IPS-15b (cell line): ENCODE results near the gene SYNDIG1.

Source experiments
- H3K27me3 ChIP-seq: one replicate; pipeline ENCODE4 v1.6.1; 2013; ENCODE audit warnings: low read length; ENCODE audit not compliant: control insufficient read depth, insufficient read depth
- H3K36me3 ChIP-seq: one replicate; pipeline ENCODE4 v1.6.1; 2013; ENCODE audit warnings: low read length; ENCODE audit not compliant: control insufficient read depth, insufficient read depth
- H3K4me1 ChIP-seq: one replicate; pipeline ENCODE4 v1.6.1; 2013; ENCODE audit warnings: mild to moderate bottlenecking, low read length; ENCODE audit not compliant: control insufficient read depth, insufficient read depth
- H3K4me3 ChIP-seq: one replicate; pipeline ENCODE4 v1.5.1; 2013; ENCODE audit warnings: low read depth, low read length
- H3K9ac ChIP-seq: one replicate; pipeline ENCODE4 v1.6.1; 2013; ENCODE audit warnings: low read depth, mild to moderate bottlenecking, low read length
- H3K9me3 ChIP-seq: one replicate; pipeline ENCODE4 v1.6.1; 2013; ENCODE audit warnings: mild to moderate bottlenecking, low read length; ENCODE audit not compliant: control insufficient read depth, insufficient read depth

The SYNDIG1 gene

GRCh38 chr20:24578567-24579415, 109.4 kb downstream of the SYNDIG1 start:
- H3K4me3 ChIP-seq, result no peak overlapping the region
- no peaks in the 10 kb centered on the region for H3K4me1 ChIP-seq
- H3K9ac ChIP-seq, result no peak overlapping the region
- H3K27me3 ChIP-seq, result no peaks in the 10 kb centered on the region
- peaks cover 2% of the 10 kb centered on the region for H3K36me3 ChIP-seq
- no peaks in the 10 kb centered on the region for H3K9me3 ChIP-seq

GRCh38 chr20:24579475-24579874, 110.0 kb downstream of the SYNDIG1 start:
- H3K4me1 ChIP-seq, result no peaks in the 10 kb centered on the region
- no peak overlapping the region for H3K9ac ChIP-seq
- no peak overlapping the region for H3K4me3 ChIP-seq
- H3K9me3 ChIP-seq, result no peaks in the 10 kb centered on the region
- peaks cover 2% of the 10 kb centered on the region for H3K36me3 ChIP-seq
- no peaks in the 10 kb centered on the region for H3K27me3 ChIP-seq

- Histone ChIP-seq H3K36me3 (peaks cover 2% of the 10 kb centered on the region), H3K9ac (no peak overlapping the region), H3K4me1 (no peaks in the 10 kb centered on the region), H3K9me3 (no peaks in the 10 kb centered on the region), H3K4me3 (no peak overlapping the region), H3K27me3 (no peaks in the 10 kb centered on the region)
These were observed 110.6 kb downstream of the SYNDIG1 start for GRCh38 chr20:24580006-24580405.

GRCh38 chr20:24580855-24581254, 111.4 kb downstream of the SYNDIG1 start:
- Histone ChIP-seq H3K9me3 (no peaks in the 10 kb centered on the region), H3K4me1 (no peaks in the 10 kb centered on the region), H3K27me3 (no peaks in the 10 kb centered on the region), H3K9ac (no peak overlapping the region), H3K4me3 (no peak overlapping the region), H3K36me3 (peaks cover 2% of the 10 kb centered on the region)

GRCh38 chr20:24581443-24582170, 112.2 kb downstream of the SYNDIG1 start:
- Histone ChIP-seq H3K36me3 (peaks cover 2% of the 10 kb centered on the region), H3K9me3 (no peaks in the 10 kb centered on the region), H3K4me1 (no peaks in the 10 kb centered on the region), H3K4me3 (no peak overlapping the region), H3K27me3 (no peaks in the 10 kb centered on the region), H3K9ac (no peak overlapping the region)

GRCh38 chr20:24582373-24583168, 113.1 kb downstream of the SYNDIG1 start:
- Histone ChIP-seq H3K9me3 (no peaks in the 10 kb centered on the region), H3K4me3 (no peak overlapping the region), H3K27me3 (no peaks in the 10 kb centered on the region), H3K4me1 (no peaks in the 10 kb centered on the region), H3K36me3 (peaks cover 2% of the 10 kb centered on the region), H3K9ac (no peak overlapping the region)

GRCh38 chr20:24583169-24583792, 113.9 kb downstream of the SYNDIG1 start:
- peaks cover 2% of the 10 kb centered on the region for H3K36me3 ChIP-seq
- H3K9ac ChIP-seq, result no peak overlapping the region
- H3K4me3 ChIP-seq, result no peak overlapping the region
- no peaks in the 10 kb centered on the region for H3K27me3 ChIP-seq
- no peaks in the 10 kb centered on the region for H3K9me3 ChIP-seq
- no peaks in the 10 kb centered on the region for H3K4me1 ChIP-seq

GRCh38 chr20:24584078-24584477, 114.6 kb downstream of the SYNDIG1 start:
- no peaks in the 10 kb centered on the region for H3K27me3 ChIP-seq
- H3K36me3 ChIP-seq, result peaks cover 2% of the 10 kb centered on the region
- no peaks in the 10 kb centered on the region for H3K4me1 ChIP-seq
- no peak overlapping the region for H3K4me3 ChIP-seq
- H3K9me3 ChIP-seq, result no peaks in the 10 kb centered on the region
- H3K9ac ChIP-seq, result no peak overlapping the region

GRCh38 chr20:24584538-24585356, 115.3 kb downstream of the SYNDIG1 start:
- Histone ChIP-seq H3K9ac (no peak overlapping the region), H3K36me3 (peaks cover 2% of the 10 kb centered on the region), H3K27me3 (no peaks in the 10 kb centered on the region), H3K4me3 (no peak overlapping the region), H3K4me1 (no peaks in the 10 kb centered on the region), H3K9me3 (no peaks in the 10 kb centered on the region)

- Histone ChIP-seq H3K9me3 (no peaks in the 10 kb centered on the region), H3K4me3 (no peak overlapping the region), H3K4me1 (no peaks in the 10 kb centered on the region), H3K36me3 (peaks cover 2% of the 10 kb centered on the region), H3K9ac (no peak overlapping the region), H3K27me3 (no peaks in the 10 kb centered on the region)
These were observed 116.5 kb downstream of the SYNDIG1 start for GRCh38 chr20:24585796-24586522.
